ENCODE measurements around the gene TOX2.

TOX2 gene

GRCh38 chr20:44010162-44010704 is 95.6 kb downstream of the TOX2 start:
- peak; percentile 52 to 73 (median 53) for DNase-seq
- peaks cover 0 to 9% (median 2%) of the 10 kb centered on the region in 4 experiments for H3K4me1 ChIP-seq (ENCODE audit: control extremely low read depth in 1 of 4, control insufficient read depth in 4 of 4, insufficient read depth in 4 of 4, low read length in 3 of 4)
- POLR2A ChIA-PET = no interaction called here
- no peaks in the 10 kb centered on the region for H3K9me3 ChIP-seq (ENCODE audit: control extremely low read depth in 1 of 5, control insufficient read depth in 4 of 5, insufficient read depth in 2 of 5, low read depth in 1 of 5, low read length in 4 of 5)
- H3K36me3 ChIP-seq (ENCODE audit: control insufficient read depth in 4 of 4, insufficient read depth in 4 of 4, low read length in 3 of 4) = no peaks in the 10 kb centered on the region
- CTCF ChIA-PET = no interaction called here
- H3K4me3 ChIP-seq (ENCODE audit: control insufficient read depth in 1 of 7, extremely low read depth in 1 of 7, insufficient read depth in 4 of 7, low read depth in 2 of 7, low read length in 6 of 7) = no peak overlapping the region
- 74% methylated on average over 8 of the region's 9 CpGs for WGBS (ENCODE audit: insufficient coverage)
- H3K27ac ChIP-seq (ENCODE audit: insufficient read depth in 1 of 2, low read depth in 1 of 2, low read length in 2 of 2, poor library complexity in 1 of 2, severe bottlenecking in 2 of 2) = no peak overlapping the region
- peaks cover 0 to 55% (median 7%) of the 10 kb centered on the region in 5 experiments for H3K27me3 ChIP-seq (replicated peaks in 2 of 5; ENCODE audit: control insufficient read depth in 4 of 5, insufficient read depth in 5 of 5, low read length in 4 of 5)

GRCh38 chr20:44011251-44011940 is 96.7 kb downstream of the TOX2 start:
- no peak overlapping the region for H3K4me3 ChIP-seq (ENCODE audit: control insufficient read depth in 1 of 7, extremely low read depth in 1 of 7, insufficient read depth in 4 of 7, low read depth in 2 of 7, low read length in 6 of 7)
- no peaks in the 10 kb centered on the region for H3K9me3 ChIP-seq (ENCODE audit: control extremely low read depth in 1 of 5, control insufficient read depth in 4 of 5, insufficient read depth in 2 of 5, low read depth in 1 of 5, low read length in 4 of 5)
- H3K36me3 ChIP-seq (ENCODE audit: control insufficient read depth in 4 of 4, insufficient read depth in 4 of 4, low read length in 3 of 4) = no peaks in the 10 kb centered on the region
- WGBS (ENCODE audit: insufficient coverage) = 85% methylated on average over 7 of the region's 10 CpGs
- POLR2A ChIA-PET = no interaction called here
- peaks cover 0 to 9% (median 2%) of the 10 kb centered on the region in 4 experiments for H3K4me1 ChIP-seq (ENCODE audit: control extremely low read depth in 1 of 4, control insufficient read depth in 4 of 4, insufficient read depth in 4 of 4, low read length in 3 of 4)
- peak in 2 of 3 donors; percentile 32 to 42 for DNase-seq
- no peak overlapping the region for H3K27ac ChIP-seq (ENCODE audit: insufficient read depth in 1 of 2, low read depth in 1 of 2, low read length in 2 of 2, poor library complexity in 1 of 2, severe bottlenecking in 2 of 2)
- CTCF ChIA-PET = no interaction called here
- H3K27me3 ChIP-seq (replicated peaks in 2 of 5; ENCODE audit: control insufficient read depth in 4 of 5, insufficient read depth in 5 of 5, low read length in 4 of 5) = peaks cover 0 to 57% (median 9%) of the 10 kb centered on the region in 5 experiments

DNA sequence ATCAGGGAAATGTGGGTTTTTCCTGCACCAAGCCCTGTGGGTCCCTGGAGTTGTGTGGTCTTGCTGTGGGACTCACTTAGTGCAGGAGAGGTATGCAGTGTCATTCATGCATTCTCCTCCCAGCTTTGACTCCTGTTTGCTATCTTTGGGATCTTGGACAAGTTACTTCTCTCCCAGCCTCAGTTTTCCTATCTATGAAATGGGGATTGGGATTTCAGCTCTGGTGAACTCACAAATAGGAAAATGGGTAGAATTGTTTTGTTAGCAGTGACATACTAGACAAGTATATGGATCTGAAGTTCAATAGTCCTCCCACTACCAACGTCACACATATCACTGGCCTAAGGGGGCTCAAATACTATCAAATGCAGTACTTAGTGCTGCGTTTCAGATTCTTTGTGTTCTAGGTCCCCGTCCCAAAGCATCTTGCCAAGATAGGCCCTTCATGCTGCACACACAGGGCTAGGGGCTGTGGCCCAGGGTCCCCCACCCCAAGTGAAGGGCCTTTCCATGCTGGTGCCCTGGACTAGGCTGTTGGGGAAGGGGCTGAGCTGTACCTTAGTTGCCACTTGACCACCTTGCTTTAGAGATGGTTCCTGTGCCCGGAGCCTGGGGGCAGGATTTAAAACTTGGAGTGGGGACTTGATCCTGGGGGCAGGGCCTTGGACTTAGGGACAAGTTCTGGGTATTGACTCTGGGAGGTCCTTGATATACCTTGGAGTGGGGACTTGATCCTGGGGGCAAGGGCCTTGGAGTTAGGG is 98.0 kb downstream of the TOX2 start:
- no peaks in the 10 kb centered on the region for H3K36me3 ChIP-seq (ENCODE audit: control insufficient read depth in 4 of 4, insufficient read depth in 4 of 4, low read length in 3 of 4)
- DNase-seq = no peak
- peaks cover 0 to 63% (median 11%) of the 10 kb centered on the region in 5 experiments for H3K27me3 ChIP-seq (replicated peaks in 2 of 5; ENCODE audit: control insufficient read depth in 4 of 5, insufficient read depth in 5 of 5, low read length in 4 of 5)
- no peak overlapping the region for H3K27ac ChIP-seq (ENCODE audit: insufficient read depth in 1 of 2, low read depth in 1 of 2, low read length in 2 of 2, poor library complexity in 1 of 2, severe bottlenecking in 2 of 2)
- peak overlapping the region in 1 of 7 experiments; percentile 2 for H3K4me3 ChIP-seq (ENCODE audit: control insufficient read depth in 1 of 7, extremely low read depth in 1 of 7, insufficient read depth in 4 of 7, low read depth in 2 of 7, low read length in 6 of 7)
- ChIA-PET CTCF (no interaction called here), POLR2A (no interaction called here)
- 96% methylated on average over 3 of the region's 4 CpGs for WGBS (ENCODE audit: insufficient coverage)
- peaks cover 0 to 9% (median 2%) of the 10 kb centered on the region in 4 experiments for H3K4me1 ChIP-seq (ENCODE audit: control extremely low read depth in 1 of 4, control insufficient read depth in 4 of 4, insufficient read depth in 4 of 4, low read length in 3 of 4)
- H3K9me3 ChIP-seq (ENCODE audit: control extremely low read depth in 1 of 5, control insufficient read depth in 4 of 5, insufficient read depth in 2 of 5, low read depth in 1 of 5, low read length in 4 of 5) = no peaks in the 10 kb centered on the region

DNA sequence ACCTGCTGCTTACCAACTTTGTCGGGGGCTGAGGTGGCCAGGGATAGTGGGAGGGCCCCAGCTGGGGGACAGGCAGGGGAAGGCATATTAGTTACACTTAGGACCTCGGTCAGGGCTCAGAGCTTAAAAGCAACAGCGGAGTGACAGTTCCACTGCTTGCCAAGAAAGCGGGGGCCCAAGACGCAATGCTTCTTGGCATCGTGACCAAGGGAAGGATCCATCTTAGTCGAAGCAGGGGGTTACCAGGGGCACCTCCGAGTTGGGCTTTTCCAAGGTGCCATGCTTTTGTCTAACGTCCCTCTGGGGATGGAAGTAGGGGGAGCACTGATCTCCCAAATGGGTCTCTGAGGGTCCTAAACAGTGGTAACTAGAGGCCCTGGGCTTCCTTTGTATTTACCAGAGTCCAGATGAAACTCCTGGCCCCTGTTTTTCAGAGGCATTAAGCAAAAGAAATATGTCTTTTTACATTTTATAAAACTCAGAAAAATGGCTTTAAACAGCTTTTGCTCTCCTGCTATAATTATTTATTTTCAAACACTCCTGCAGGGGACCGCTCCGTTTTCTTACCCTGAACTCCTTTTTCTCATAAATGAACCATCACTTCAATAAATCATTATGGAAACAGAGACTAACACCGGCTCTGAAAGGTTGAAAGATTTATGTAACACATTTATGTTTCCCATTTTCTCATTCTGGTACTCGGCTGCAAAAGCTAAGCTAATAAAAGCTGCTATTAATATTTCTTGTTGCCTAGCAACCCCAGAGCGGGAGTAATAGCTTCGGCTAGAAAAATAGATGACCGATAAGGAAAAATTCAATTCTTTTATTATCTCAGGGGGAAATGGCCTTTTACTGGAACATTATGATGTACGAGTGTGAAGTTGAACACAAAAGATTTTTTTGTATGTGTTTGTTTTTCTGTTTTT is 100.4 kb downstream of the TOX2 start:
- POLR2A ChIA-PET = interaction anchor here (0.6 kb wide), 1 partner anchor 55 kb away, joined by 3 read pairs; no protein-coding TSS in a partner anchor
- no peaks in the 10 kb centered on the region for H3K36me3 ChIP-seq (ENCODE audit: control insufficient read depth in 4 of 4, insufficient read depth in 4 of 4, low read length in 3 of 4)
- 71% methylated on average over 11 of the region's 17 CpGs for WGBS (ENCODE audit: insufficient coverage)
- CTCF ChIA-PET = no interaction called here
- peaks cover 0 to 71% (median 11%) of the 10 kb centered on the region in 5 experiments for H3K27me3 ChIP-seq (replicated peaks in 2 of 5; ENCODE audit: control insufficient read depth in 4 of 5, insufficient read depth in 5 of 5, low read length in 4 of 5)
- H3K27ac ChIP-seq (ENCODE audit: insufficient read depth in 1 of 2, low read depth in 1 of 2, low read length in 2 of 2, poor library complexity in 1 of 2, severe bottlenecking in 2 of 2) = no peak overlapping the region
- DNase-seq = no peak
- peaks cover 0 to 17% (median 5%) of the 10 kb centered on the region in 4 experiments for H3K4me1 ChIP-seq (ENCODE audit: control extremely low read depth in 1 of 4, control insufficient read depth in 4 of 4, insufficient read depth in 4 of 4, low read length in 3 of 4)
- no peak overlapping the region for H3K4me3 ChIP-seq (ENCODE audit: control insufficient read depth in 1 of 7, extremely low read depth in 1 of 7, insufficient read depth in 4 of 7, low read depth in 2 of 7, low read length in 6 of 7)
- no peaks in the 10 kb centered on the region for H3K9me3 ChIP-seq (ENCODE audit: control extremely low read depth in 1 of 5, control insufficient read depth in 4 of 5, insufficient read depth in 2 of 5, low read depth in 1 of 5, low read length in 4 of 5)

DNA sequence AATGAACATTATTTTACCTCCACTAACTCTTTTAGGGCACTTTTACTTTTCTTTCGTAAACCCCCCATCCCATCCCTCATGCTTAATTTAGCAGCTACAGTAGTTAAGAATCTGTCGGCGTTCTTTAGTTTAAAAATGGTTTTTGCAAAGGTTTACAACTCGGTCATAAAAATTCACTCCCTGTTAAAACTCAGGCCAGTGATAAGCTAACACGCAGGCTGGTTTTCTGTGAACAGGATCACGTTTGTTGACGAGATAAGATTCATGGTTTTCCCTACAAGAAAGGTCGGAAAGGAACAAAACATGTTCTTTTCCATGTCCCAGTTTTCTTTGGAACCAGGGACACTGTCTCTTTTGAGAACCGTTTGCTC is 101.1 kb downstream of the TOX2 start:
- Histone ChIP-seq H3K27ac (ENCODE audit: insufficient read depth in 1 of 2, low read depth in 1 of 2, low read length in 2 of 2, poor library complexity in 1 of 2, severe bottlenecking in 2 of 2) (no peak overlapping the region), H3K27me3 (replicated peaks in 2 of 5; ENCODE audit: control insufficient read depth in 4 of 5, insufficient read depth in 5 of 5, low read length in 4 of 5) (peaks cover 0 to 68% (median 10%) of the 10 kb centered on the region in 5 experiments), H3K4me1 (ENCODE audit: control extremely low read depth in 1 of 4, control insufficient read depth in 4 of 4, insufficient read depth in 4 of 4, low read length in 3 of 4) (peaks cover 0 to 17% (median 5%) of the 10 kb centered on the region in 4 experiments), H3K36me3 (ENCODE audit: control insufficient read depth in 4 of 4, insufficient read depth in 4 of 4, low read length in 3 of 4) (no peaks in the 10 kb centered on the region), H3K4me3 (ENCODE audit: control insufficient read depth in 1 of 7, extremely low read depth in 1 of 7, insufficient read depth in 4 of 7, low read depth in 2 of 7, low read length in 6 of 7) (no peak overlapping the region), H3K9me3 (ENCODE audit: control extremely low read depth in 1 of 5, control insufficient read depth in 4 of 5, insufficient read depth in 2 of 5, low read depth in 1 of 5, low read length in 4 of 5) (no peaks in the 10 kb centered on the region)
- CTCF ChIA-PET = no interaction called here
- WGBS (ENCODE audit: insufficient coverage) = 57% methylated on average over 8 of the region's 9 CpGs
- DNase-seq = no peak
- POLR2A ChIA-PET = no interaction called here

GRCh38 chr20:44016525-44016924 is 101.9 kb downstream of the TOX2 start:
- peaks cover 0 to 75% (median 8%) of the 10 kb centered on the region in 5 experiments for H3K27me3 ChIP-seq (replicated peaks in 2 of 5; ENCODE audit: control insufficient read depth in 4 of 5, insufficient read depth in 5 of 5, low read length in 4 of 5)
- H3K27ac ChIP-seq (ENCODE audit: insufficient read depth in 1 of 2, low read depth in 1 of 2, low read length in 2 of 2, poor library complexity in 1 of 2, severe bottlenecking in 2 of 2) = no peak overlapping the region
- H3K36me3 ChIP-seq (ENCODE audit: control insufficient read depth in 4 of 4, insufficient read depth in 4 of 4, low read length in 3 of 4) = no peaks in the 10 kb centered on the region
- ChIA-PET CTCF (no interaction called here), POLR2A (no interaction called here)
- H3K4me1 ChIP-seq (ENCODE audit: control extremely low read depth in 1 of 4, control insufficient read depth in 4 of 4, insufficient read depth in 4 of 4, low read length in 3 of 4) = peaks cover 0 to 10% (median 3%) of the 10 kb centered on the region in 4 experiments
- H3K4me3 ChIP-seq (ENCODE audit: control insufficient read depth in 1 of 7, extremely low read depth in 1 of 7, insufficient read depth in 4 of 7, low read depth in 2 of 7, low read length in 6 of 7) = no peak overlapping the region
- WGBS (ENCODE audit: insufficient coverage) = 92% methylated on average over 2 of the region's 6 CpGs
- DNase-seq = no peak
- H3K9me3 ChIP-seq (ENCODE audit: control extremely low read depth in 1 of 5, control insufficient read depth in 4 of 5, insufficient read depth in 2 of 5, low read depth in 1 of 5, low read length in 4 of 5) = no peaks in the 10 kb centered on the region

Data from common myeloid progenitor, CD34-positive (primary cell).